ENCODE results near the gene ADAD2. TPM values are rescaled to one million over a fixed set of nuclear protein-coding genes. Genes with fewer than 3 reads are reported as not detected.

The ADAD2 gene
- total RNA-seq, 1 donor, result under 0.01 TPM

DNA sequence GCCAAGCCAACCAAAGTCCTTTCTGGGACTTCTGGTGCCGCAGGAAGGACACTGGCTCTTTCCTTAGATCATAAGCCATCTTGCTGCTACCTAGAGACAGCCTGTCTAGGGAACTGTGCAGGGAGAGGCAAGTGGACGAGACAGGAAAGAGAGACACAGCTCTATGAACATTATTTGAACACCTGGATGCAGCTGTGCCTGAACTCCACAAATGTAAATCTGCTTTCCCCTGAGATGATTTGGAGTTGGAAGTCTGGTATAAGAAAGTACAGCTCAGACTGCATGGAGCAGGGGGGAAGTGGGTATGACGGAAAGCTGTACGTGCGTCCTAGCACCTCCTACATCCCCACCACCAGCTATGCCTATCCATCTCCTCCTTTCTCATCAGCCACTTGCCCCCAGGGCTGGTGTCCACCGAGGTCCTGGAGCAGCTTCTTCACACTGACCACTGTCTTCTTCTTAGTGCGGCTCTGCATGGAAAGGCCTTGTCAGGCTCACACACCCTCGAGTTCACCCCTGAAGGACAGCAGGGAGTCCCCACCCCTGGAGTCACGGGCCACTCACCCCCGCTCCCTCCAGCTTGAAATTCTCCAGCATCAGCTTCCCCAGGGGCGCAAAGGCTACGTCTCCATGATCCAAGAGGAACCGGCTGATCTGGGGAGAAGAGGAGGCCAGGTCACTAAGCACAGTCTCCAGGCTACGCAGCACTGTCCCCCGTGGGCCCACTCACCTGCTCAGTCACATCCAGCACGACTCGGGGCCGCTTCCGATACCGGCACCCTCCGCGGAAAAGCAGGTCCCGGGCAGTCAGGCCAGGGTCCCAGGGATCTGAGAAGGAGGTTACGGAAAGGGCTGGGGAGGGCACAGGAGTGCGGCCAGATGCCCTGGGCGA is 8.0 kb upstream of the ADAD2 start:
- Histone ChIP-seq H3K4me1 (ENCODE audit: insufficient read depth, low read length) (peaks cover 3% of the 10 kb centered on the region), H2AFZ (ENCODE audit: low read length) (no peak overlapping the region), H3K27ac (ENCODE audit: low read depth, low read length) (no peak overlapping the region), H4K20me1 (ENCODE audit: insufficient read depth, low read length) (peaks cover 17% of the 10 kb centered on the region), H3K79me2 (ENCODE audit: insufficient read depth, low read length) (peaks cover 39% of the 10 kb centered on the region), H3K4me3 (ENCODE audit: insufficient read depth, low read length) (no peak overlapping the region), H3K9me3 (ENCODE audit: low read depth, low read length) (no peaks in the 10 kb centered on the region), H3K36me3 (ENCODE audit: insufficient read depth, low read length) (peaks cover 30% of the 10 kb centered on the region), H3K27me3 (ENCODE audit: insufficient read depth, low read length) (no peaks in the 10 kb centered on the region), H3K4me2 (ENCODE audit: insufficient read depth, low read length) (no peak overlapping the region)
- DNase-seq (ENCODE audit: insufficient read length, low spot score, missing footprints), result peak; percentile 86
- no peak for TF ChIP-seq CTCF (IDR thresholded peaks at IDR 0.05; ENCODE audit: extremely low read depth, low read depth, low read length)

DNA sequence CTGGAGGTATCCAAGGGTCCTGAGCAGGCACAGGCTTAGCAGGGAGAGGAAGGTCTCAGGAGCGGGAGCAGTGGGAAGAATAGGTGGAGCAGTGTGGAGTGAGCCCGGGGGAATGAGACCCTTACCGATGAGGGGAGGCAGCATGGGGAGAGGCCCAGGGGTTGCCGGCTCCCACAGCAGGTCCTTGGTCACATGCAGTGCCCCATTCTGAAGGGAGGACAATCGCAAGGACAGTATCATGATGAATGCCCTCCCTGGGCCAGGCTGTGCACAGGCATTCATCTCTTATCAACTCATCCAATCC is 7.4 kb upstream of the ADAD2 start:
- Histone ChIP-seq H3K27ac (ENCODE audit: low read depth, low read length) (no peak overlapping the region), H3K36me3 (ENCODE audit: insufficient read depth, low read length) (peaks cover 28% of the 10 kb centered on the region), H4K20me1 (ENCODE audit: insufficient read depth, low read length) (peaks cover 11% of the 10 kb centered on the region), H3K4me3 (ENCODE audit: insufficient read depth, low read length) (no peak overlapping the region), H3K79me2 (ENCODE audit: insufficient read depth, low read length) (peaks cover 39% of the 10 kb centered on the region), H3K27me3 (ENCODE audit: insufficient read depth, low read length) (no peaks in the 10 kb centered on the region), H3K9me3 (ENCODE audit: low read depth, low read length) (no peaks in the 10 kb centered on the region), H3K4me2 (ENCODE audit: insufficient read depth, low read length) (no peak overlapping the region), H3K4me1 (ENCODE audit: insufficient read depth, low read length) (no peaks in the 10 kb centered on the region), H2AFZ (ENCODE audit: low read length) (no peak overlapping the region)
- DNase-seq (ENCODE audit: insufficient read length, low spot score, missing footprints), result peak; percentile 76
- no peak for TF ChIP-seq CTCF (IDR thresholded peaks at IDR 0.05; ENCODE audit: extremely low read depth, low read depth, low read length)

GRCh38 chr16:84183911-84184591 is 6.9 kb upstream of the ADAD2 start:
- no peak overlapping the region for H2AFZ ChIP-seq (ENCODE audit: low read length)
- no peaks in the 10 kb centered on the region for H3K4me1 ChIP-seq (ENCODE audit: insufficient read depth, low read length)
- no peaks in the 10 kb centered on the region for H3K9me3 ChIP-seq (ENCODE audit: low read depth, low read length)
- DNase-seq (ENCODE audit: insufficient read length, low spot score, missing footprints), result peak; percentile 90
- TF ChIP-seq CTCF (IDR thresholded peaks at IDR 0.05; ENCODE audit: extremely low read depth, low read depth, low read length), result peak; percentile 38
- peaks cover 10% of the 10 kb centered on the region for H4K20me1 ChIP-seq (ENCODE audit: insufficient read depth, low read length)
- H3K36me3 ChIP-seq (ENCODE audit: insufficient read depth, low read length), result peaks cover 25% of the 10 kb centered on the region
- no peaks in the 10 kb centered on the region for H3K27me3 ChIP-seq (ENCODE audit: insufficient read depth, low read length)
- no peak overlapping the region for H3K4me3 ChIP-seq (ENCODE audit: insufficient read depth, low read length)
- H3K4me2 ChIP-seq (ENCODE audit: insufficient read depth, low read length), result no peak overlapping the region
- H3K27ac ChIP-seq (ENCODE audit: low read depth, low read length), result no peak overlapping the region
- H3K79me2 ChIP-seq (ENCODE audit: insufficient read depth, low read length), result peaks cover 39% of the 10 kb centered on the region

DNA sequence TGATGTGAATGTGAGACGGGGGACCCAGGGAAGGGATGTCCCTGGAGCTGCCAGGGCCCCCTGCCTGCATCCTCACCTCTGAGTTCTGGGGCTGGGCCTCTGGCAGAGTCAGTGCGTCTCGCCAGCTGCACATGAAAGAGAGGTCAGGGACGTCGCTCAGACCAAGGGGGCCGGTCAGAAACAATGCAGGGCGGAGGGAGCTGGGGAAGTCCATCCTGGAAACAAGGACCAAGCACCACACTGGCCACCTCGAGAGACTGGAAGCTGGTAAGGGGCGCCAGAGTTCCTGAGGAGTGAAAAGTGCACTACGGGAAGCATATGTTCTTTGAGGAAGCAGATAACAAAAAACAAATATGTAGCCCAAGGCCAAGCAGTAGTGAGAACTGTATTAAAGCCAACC is 6.2 kb upstream of the ADAD2 start:
- no peaks in the 10 kb centered on the region for H3K9me3 ChIP-seq (ENCODE audit: low read depth, low read length)
- no peak overlapping the region for H3K4me3 ChIP-seq (ENCODE audit: insufficient read depth, low read length)
- H4K20me1 ChIP-seq (ENCODE audit: insufficient read depth, low read length), result peaks cover 10% of the 10 kb centered on the region
- DNase-seq (ENCODE audit: insufficient read length, low spot score, missing footprints), result peak; percentile 58
- no peaks in the 10 kb centered on the region for H3K27me3 ChIP-seq (ENCODE audit: insufficient read depth, low read length)
- no peak overlapping the region for H3K4me2 ChIP-seq (ENCODE audit: insufficient read depth, low read length)
- TF ChIP-seq CTCF (IDR thresholded peaks at IDR 0.05; ENCODE audit: extremely low read depth, low read depth, low read length), result no peak
- no peak overlapping the region for H2AFZ ChIP-seq (ENCODE audit: low read length)
- no peaks in the 10 kb centered on the region for H3K4me1 ChIP-seq (ENCODE audit: insufficient read depth, low read length)
- peaks cover 39% of the 10 kb centered on the region for H3K79me2 ChIP-seq (ENCODE audit: insufficient read depth, low read length)
- H3K36me3 ChIP-seq (ENCODE audit: insufficient read depth, low read length), result peaks cover 25% of the 10 kb centered on the region
- H3K27ac ChIP-seq (ENCODE audit: low read depth, low read length), result no peak overlapping the region

All from osteoblast (primary cell).